Liver (tissue), 9 donors: ENCODE results near the gene NR6A1. TPM values are rescaled to one million over a fixed set of nuclear protein-coding genes. Genes with fewer than 3 reads are reported as not detected.

Source experiments
- DNase-seq: peaks from one replicate; pipeline ENCODE4 v3.0.0-alpha.2; 2017; ENCODE audit warnings: low spot score
- H3K27ac ChIP-seq, 2 donors: one replicate each; pipeline ENCODE4 v1.7.0; 2013; ENCODE audit warnings: inconsistent platforms in 2 of 2, low read length in 2 of 2, control low read depth in 1 of 2, low read depth in 1 of 2, mild to moderate bottlenecking in 1 of 2
- H3K27me3 ChIP-seq, 4 donors: one replicate each; pipeline versions ENCODE4 v1.6.1 to v1.7.0; 2013; ENCODE audit warnings: low read length in 3 of 4, inconsistent platforms in 1 of 4, mild to moderate bottlenecking in 1 of 4, moderate library complexity in 1 of 4; ENCODE audit not compliant: control insufficient read depth in 4 of 4, insufficient read depth in 4 of 4
- H3K36me3 ChIP-seq, 4 donors: one replicate each; pipeline versions ENCODE4 v1.6.1 to v1.7.0; 2013; ENCODE audit warnings: low read length in 3 of 4, mild to moderate bottlenecking in 3 of 4, low read depth in 1 of 4, moderate library complexity in 1 of 4; ENCODE audit not compliant: control insufficient read depth in 4 of 4, insufficient read depth in 3 of 4
- H3K4me1 ChIP-seq, 4 donors: one replicate each; pipeline versions ENCODE4 v1.6.1 to v1.7.0; 2013; ENCODE audit warnings: low read length in 3 of 4, mild to moderate bottlenecking in 3 of 4, moderate library complexity in 1 of 4; ENCODE audit not compliant: control insufficient read depth in 4 of 4, insufficient read depth in 4 of 4
- H3K4me3 ChIP-seq, 3 donors: one replicate each; pipeline versions ENCODE4 v1.6.1 to v1.7.0; 2013; ENCODE audit warnings: low read length in 3 of 3, control low read depth in 1 of 3, low read depth in 1 of 3, mild to moderate bottlenecking in 1 of 3
- H3K9ac ChIP-seq, 2 donors: one replicate each; pipeline ENCODE4 v1.7.0; 2013; ENCODE audit warnings: low read length in 2 of 2, mild to moderate bottlenecking in 2 of 2, moderate library complexity in 2 of 2, control low read depth in 1 of 2, low read depth in 1 of 2
- H3K9me3 ChIP-seq, 4 donors: one replicate each; pipeline versions ENCODE4 v1.6.1 to v1.7.0; 2013; ENCODE audit warnings: low read length in 3 of 4; ENCODE audit not compliant: control insufficient read depth in 4 of 4
- EGR1 ChIP-seq, 2 donors: IDR thresholded peaks; 2 replicates each; pipeline ENCODE4 v1.6.1; 2016 to 2018; ENCODE audit warnings: antibody characterized with exemption in 2 of 2, low read depth in 2 of 2
- FOXA1 ChIP-seq: IDR thresholded peaks from 2 replicates; pipeline ENCODE4 v1.6.1; 2016; ENCODE audit warnings: antibody characterized with exemption
- FOXA2 ChIP-seq: IDR thresholded peaks from 2 replicates; pipeline ENCODE4 v1.6.1; 2016; ENCODE audit warnings: antibody characterized with exemption
- GABPA ChIP-seq, 2 donors: IDR thresholded peaks in 1 of 2; conservative IDR thresholded peaks in 1 of 2; 2 replicates each; pipeline ENCODE4 v1.6.1; 2016; ENCODE audit warnings: antibody characterized with exemption in 2 of 2, mild to moderate bottlenecking in 1 of 2, moderate library complexity in 1 of 2
- HNF4A ChIP-seq, 2 donors: conservative IDR thresholded peaks; 2 replicates each; pipeline ENCODE4 v1.6.1; 2016; ENCODE audit warnings: antibody characterized with exemption in 2 of 2, mild to moderate bottlenecking in 2 of 2
- HNF4G ChIP-seq: IDR thresholded peaks from 2 replicates; pipeline ENCODE4 v1.6.1; 2016; ENCODE audit warnings: antibody characterized with exemption
- JUND ChIP-seq, 2 donors: IDR thresholded peaks; 2 replicates each; pipeline ENCODE4 v1.6.1; 2016; ENCODE audit warnings: antibody characterized with exemption in 2 of 2
- NR2F2 ChIP-seq: IDR thresholded peaks from 2 replicates; pipeline ENCODE4 v1.6.1; 2016; ENCODE audit warnings: antibody characterized with exemption
- RAD21 ChIP-seq, 2 donors: IDR thresholded peaks; 2 replicates each; pipeline ENCODE4 v1.6.1; 2016; ENCODE audit warnings: antibody characterized with exemption in 2 of 2, mild to moderate bottlenecking in 2 of 2
- RXRA ChIP-seq, 2 donors: IDR thresholded peaks; 2 replicates each; pipeline ENCODE4 v1.6.1; 2017 to 2018; ENCODE audit warnings: antibody characterized with exemption in 2 of 2, mild to moderate bottlenecking in 1 of 2
- TAF1 ChIP-seq: conservative IDR thresholded peaks from 2 replicates; pipeline ENCODE4 v1.6.1; 2016; ENCODE audit warnings: antibody characterized with exemption, mild to moderate bottlenecking
- WGBS: extraction: QIAGEN DNeasy Blood & Tissue Kit; methylation state at CpG from one replicate; pipeline ENCODE4 v1.1.7; 2013; 5-methylcytosine and 5-hydroxymethylcytosine counted together
- polyA plus RNA-seq, 2 donors: library from polyadenylated mRNA; stranded (reverse) in 1 of 2; unstranded in 1 of 2; fragments of 200-250 nt in 1 of 2; fragments of >200 nt in 1 of 2; fragmentation: Nextera tagmentation in 1 of 2; extraction: Ambion mirVana in 1 of 2; gene quantifications; one replicate each; pipeline versions ENCODE4 v1.2.1 to v1.2.3, GENCODE V29; 2013 to 2015
- total RNA-seq, 2 donors: library from RNA; depleted of rRNA; stranded (reverse); fragments of >200 nt; gene quantifications; one replicate each; pipeline ENCODE4 v1.2.3, GENCODE V29; 2014
- TF ChIP-seq, protein P1 (sequence below): IDR thresholded peaks from 2 replicates; pipeline ENCODE4 v1.6.1; 2016; ENCODE audit warnings: antibody characterized with exemption
- TF ChIP-seq, protein P2 (sequence below): IDR thresholded peaks from 2 replicates; pipeline ENCODE4 v1.6.1; 2016; ENCODE audit warnings: antibody characterized with exemption
- TF ChIP-seq, protein P3 (sequence below): IDR thresholded peaks from 2 replicates; pipeline ENCODE4 v1.6.1; 2016; ENCODE audit warnings: antibody characterized with exemption, mild to moderate bottlenecking
- TF ChIP-seq, protein P4 (sequence below): fragments of 150-350 bp; IDR thresholded peaks from 2 replicates; pipeline ENCODE4 v1.5.1; 2017; ENCODE audit warnings: improper control_type of control experiment, low read depth, low read length; ENCODE audit not compliant: missing input control
- donor health status: healthy.
- donor health status: healthy.
- donor health status: healthy.
- donor health status: healthy.
- donor health status: healthy.

The NR6A1 gene
- total and polyA plus RNA-seq, 4 donors = 0.72 to 6.1 (median 2.1) TPM

DNA sequence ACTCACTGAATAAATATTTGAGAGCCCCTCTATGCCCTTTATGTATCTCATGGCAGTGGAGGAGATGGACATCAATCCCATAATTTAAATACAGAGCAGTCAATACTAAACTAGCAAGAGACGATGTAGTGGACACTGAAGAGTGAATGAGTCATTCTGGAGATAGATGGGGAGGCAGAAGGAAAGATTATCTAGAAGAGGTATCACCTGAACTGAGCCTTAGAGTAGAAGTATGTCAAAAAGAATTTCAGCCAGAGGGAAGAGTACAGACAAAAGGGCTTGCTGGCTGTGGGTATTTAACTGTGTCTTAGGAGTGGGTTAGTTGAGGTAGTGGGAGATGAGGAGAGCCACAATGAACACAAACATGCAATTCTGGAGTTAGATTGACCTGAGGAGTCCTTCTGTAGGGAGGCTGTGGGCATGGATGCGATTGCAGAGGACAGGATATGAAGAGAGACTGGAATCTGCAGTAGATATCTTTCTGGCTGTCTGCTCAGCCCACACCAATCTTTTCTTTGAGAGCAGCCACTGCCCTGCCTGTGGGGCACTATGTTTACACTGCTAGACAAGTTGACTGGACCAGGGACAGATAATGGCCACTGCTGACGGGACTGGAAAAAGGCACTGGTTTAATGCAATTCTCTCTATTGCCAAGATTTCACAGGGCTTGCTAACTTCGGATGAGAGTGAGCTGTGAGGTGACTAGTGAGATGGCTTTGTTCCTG is 200.0 kb downstream of the NR6A1 start:
- WGBS = 89% methylated on average over 4 of the region's 4 CpGs
- DNase-seq = no peak
- H3K4me1 ChIP-seq = peaks cover 0 to 2% (median 0%) of the 10 kb centered on the region in 4 donors
- H3K4me3 ChIP-seq = no peak overlapping the region
- no peak overlapping the region for H3K9ac ChIP-seq
- TF ChIP-seq RAD21 (IDR thresholded peaks at IDR 0.05) = no peak
- no peak for TF ChIP-seq JUND (IDR thresholded peaks at IDR 0.05)
- TF ChIP-seq, protein P1, sequence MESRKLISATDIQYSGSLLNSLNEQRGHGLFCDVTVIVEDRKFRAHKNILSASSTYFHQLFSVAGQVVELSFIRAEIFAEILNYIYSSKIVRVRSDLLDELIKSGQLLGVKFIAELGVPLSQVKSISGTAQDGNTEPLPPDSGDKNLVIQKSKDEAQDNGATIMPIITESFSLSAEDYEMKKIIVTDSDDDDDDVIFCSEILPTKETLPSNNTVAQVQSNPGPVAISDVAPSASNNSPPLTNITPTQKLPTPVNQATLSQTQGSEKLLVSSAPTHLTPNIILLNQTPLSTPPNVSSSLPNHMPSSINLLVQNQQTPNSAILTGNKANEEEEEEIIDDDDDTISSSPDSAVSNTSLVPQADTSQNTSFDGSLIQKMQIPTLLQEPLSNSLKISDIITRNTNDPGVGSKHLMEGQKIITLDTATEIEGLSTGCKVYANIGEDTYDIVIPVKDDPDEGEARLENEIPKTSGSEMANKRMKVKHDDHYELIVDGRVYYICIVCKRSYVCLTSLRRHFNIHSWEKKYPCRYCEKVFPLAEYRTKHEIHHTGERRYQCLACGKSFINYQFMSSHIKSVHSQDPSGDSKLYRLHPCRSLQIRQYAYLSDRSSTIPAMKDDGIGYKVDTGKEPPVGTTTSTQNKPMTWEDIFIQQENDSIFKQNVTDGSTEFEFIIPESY = no peak
- no peak for TF ChIP-seq GABPA (IDR thresholded peaks at IDR 0.05 in 1 of 2, conservative IDR thresholded peaks at IDR 0.05 in 1 of 2)
- TF ChIP-seq, protein P2, sequence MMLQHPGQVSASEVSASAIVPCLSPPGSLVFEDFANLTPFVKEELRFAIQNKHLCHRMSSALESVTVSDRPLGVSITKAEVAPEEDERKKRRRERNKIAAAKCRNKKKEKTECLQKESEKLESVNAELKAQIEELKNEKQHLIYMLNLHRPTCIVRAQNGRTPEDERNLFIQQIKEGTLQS = no peak
- no peak for TF ChIP-seq FOXA1
- TF ChIP-seq NR2F2 = no peak
- TF ChIP-seq HNF4A (conservative IDR thresholded peaks at IDR 0.05) = no peak
- no peak for TF ChIP-seq RXRA (IDR thresholded peaks at IDR 0.05)
- TF ChIP-seq, protein P3, sequence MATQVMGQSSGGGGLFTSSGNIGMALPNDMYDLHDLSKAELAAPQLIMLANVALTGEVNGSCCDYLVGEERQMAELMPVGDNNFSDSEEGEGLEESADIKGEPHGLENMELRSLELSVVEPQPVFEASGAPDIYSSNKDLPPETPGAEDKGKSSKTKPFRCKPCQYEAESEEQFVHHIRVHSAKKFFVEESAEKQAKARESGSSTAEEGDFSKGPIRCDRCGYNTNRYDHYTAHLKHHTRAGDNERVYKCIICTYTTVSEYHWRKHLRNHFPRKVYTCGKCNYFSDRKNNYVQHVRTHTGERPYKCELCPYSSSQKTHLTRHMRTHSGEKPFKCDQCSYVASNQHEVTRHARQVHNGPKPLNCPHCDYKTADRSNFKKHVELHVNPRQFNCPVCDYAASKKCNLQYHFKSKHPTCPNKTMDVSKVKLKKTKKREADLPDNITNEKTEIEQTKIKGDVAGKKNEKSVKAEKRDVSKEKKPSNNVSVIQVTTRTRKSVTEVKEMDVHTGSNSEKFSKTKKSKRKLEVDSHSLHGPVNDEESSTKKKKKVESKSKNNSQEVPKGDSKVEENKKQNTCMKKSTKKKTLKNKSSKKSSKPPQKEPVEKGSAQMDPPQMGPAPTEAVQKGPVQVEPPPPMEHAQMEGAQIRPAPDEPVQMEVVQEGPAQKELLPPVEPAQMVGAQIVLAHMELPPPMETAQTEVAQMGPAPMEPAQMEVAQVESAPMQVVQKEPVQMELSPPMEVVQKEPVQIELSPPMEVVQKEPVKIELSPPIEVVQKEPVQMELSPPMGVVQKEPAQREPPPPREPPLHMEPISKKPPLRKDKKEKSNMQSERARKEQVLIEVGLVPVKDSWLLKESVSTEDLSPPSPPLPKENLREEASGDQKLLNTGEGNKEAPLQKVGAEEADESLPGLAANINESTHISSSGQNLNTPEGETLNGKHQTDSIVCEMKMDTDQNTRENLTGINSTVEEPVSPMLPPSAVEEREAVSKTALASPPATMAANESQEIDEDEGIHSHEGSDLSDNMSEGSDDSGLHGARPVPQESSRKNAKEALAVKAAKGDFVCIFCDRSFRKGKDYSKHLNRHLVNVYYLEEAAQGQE = no peak
- no peak for TF ChIP-seq EGR1 (IDR thresholded peaks at IDR 0.05; ENCODE audit: low read depth in 2 of 2)
- TF ChIP-seq, protein P4, sequence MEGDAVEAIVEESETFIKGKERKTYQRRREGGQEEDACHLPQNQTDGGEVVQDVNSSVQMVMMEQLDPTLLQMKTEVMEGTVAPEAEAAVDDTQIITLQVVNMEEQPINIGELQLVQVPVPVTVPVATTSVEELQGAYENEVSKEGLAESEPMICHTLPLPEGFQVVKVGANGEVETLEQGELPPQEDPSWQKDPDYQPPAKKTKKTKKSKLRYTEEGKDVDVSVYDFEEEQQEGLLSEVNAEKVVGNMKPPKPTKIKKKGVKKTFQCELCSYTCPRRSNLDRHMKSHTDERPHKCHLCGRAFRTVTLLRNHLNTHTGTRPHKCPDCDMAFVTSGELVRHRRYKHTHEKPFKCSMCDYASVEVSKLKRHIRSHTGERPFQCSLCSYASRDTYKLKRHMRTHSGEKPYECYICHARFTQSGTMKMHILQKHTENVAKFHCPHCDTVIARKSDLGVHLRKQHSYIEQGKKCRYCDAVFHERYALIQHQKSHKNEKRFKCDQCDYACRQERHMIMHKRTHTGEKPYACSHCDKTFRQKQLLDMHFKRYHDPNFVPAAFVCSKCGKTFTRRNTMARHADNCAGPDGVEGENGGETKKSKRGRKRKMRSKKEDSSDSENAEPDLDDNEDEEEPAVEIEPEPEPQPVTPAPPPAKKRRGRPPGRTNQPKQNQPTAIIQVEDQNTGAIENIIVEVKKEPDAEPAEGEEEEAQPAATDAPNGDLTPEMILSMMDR = no peak
- no peak overlapping the region for H3K27ac ChIP-seq
- no peaks in the 10 kb centered on the region for H3K9me3 ChIP-seq
- H3K36me3 ChIP-seq = no peaks in the 10 kb centered on the region
- H3K27me3 ChIP-seq = no peaks in the 10 kb centered on the region

DNA sequence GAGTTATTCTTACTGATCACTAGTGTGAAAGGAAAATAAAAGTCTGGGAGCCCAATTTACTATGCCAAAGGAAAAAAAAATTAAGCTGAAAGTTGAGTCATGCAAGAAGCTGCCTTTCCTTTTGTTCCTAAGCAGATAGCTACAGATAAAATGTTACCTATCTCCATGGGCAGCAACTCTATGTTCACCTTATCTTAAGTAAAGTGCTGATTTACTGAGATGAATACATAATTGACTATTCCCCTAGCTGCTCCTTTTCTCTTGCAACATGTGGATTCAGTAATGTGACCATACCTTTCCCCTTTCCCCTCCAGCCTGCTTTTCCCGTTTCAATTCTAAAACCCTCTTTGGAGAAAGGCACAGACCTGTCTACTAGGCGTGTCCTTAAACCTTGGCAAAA is 201.2 kb downstream of the NR6A1 start:
- no peak overlapping the region for H3K9ac ChIP-seq
- H3K36me3 ChIP-seq = no peaks in the 10 kb centered on the region
- H3K4me1 ChIP-seq = peaks cover 0 to 2% (median 0%) of the 10 kb centered on the region in 4 donors
- H3K4me3 ChIP-seq = no peak overlapping the region
- TF ChIP-seq, protein P3 = no peak
- TF ChIP-seq, protein P2 = no peak
- TF ChIP-seq TAF1 = no peak
- no peak for TF ChIP-seq HNF4G
- TF ChIP-seq FOXA2 = no peak
- TF ChIP-seq NR2F2 = no peak
- no peak for DNase-seq
- no peak overlapping the region for H3K27ac ChIP-seq
- H3K9me3 ChIP-seq = no peaks in the 10 kb centered on the region
- WGBS = 85% methylated on average over 2 of the region's 2 CpGs
- H3K27me3 ChIP-seq = no peaks in the 10 kb centered on the region
